H1 (cell line): ENCODE data around the gene TMPRSS11E.

Experiments
- CTCF ChIP-seq, 3 experiments: IDR thresholded peaks; 1 replicate in 2 of 3; 2 replicates in 1 of 3; pipeline versions ENCODE4 v1.5.1 to v1.6.1; 2011; ENCODE audit warnings: low read length in 3 of 3, mild to moderate bottlenecking in 3 of 3, inconsistent platforms in 2 of 3, low read depth in 1 of 3, moderate library complexity in 1 of 3; ENCODE audit not compliant: insufficient read depth in 1 of 3; ENCODE audit errors: control extremely low read depth in 1 of 3
- GABPA ChIP-seq: IDR thresholded peaks from 2 replicates; pipeline ENCODE4 v1.6.1; 2011; ENCODE audit warnings: mild to moderate bottlenecking, low read length, moderate library complexity, borderline replicate concordance; ENCODE audit not compliant: insufficient read depth
- MAX ChIP-seq: IDR thresholded peaks from 2 replicates; pipeline ENCODE4 v1.6.1; 2012; ENCODE audit warnings: inconsistent platforms
- SIN3A ChIP-seq, 2 experiments: IDR thresholded peaks in 1 of 2; conservative IDR thresholded peaks in 1 of 2; 2 replicates each; pipeline ENCODE4 v1.6.1; 2011 to 2012; ENCODE audit warnings: low read length in 2 of 2, improper control_type of control experiment in 1 of 2, low read depth in 1 of 2, mild to moderate bottlenecking in 1 of 2
- TF ChIP-seq, protein P1 (sequence below): IDR thresholded peaks from 2 replicates; pipeline ENCODE4 v1.6.1; 2011; ENCODE audit warnings: low read length, improper control_type of control experiment

DNA sequence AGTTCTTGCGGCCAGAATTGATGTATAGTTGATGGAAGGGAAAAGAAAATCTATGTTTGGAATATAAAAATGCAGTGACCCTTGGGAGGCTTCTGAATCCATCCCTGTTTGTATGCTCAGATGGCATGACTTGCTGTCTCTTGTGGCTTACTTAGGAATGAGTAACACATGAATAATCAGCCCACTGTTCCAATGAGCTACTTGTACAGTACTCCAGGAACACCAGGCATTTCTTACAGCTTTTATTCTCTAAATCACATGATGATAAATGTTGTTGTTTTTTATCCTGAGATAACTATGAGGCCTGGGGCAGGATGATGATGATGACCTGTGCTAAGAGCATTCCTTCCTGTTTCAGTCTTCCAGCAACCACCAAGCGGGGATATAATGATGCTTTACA, 18.9 kb downstream of the TMPRSS11E start:
- TF ChIP-seq, protein P1, sequence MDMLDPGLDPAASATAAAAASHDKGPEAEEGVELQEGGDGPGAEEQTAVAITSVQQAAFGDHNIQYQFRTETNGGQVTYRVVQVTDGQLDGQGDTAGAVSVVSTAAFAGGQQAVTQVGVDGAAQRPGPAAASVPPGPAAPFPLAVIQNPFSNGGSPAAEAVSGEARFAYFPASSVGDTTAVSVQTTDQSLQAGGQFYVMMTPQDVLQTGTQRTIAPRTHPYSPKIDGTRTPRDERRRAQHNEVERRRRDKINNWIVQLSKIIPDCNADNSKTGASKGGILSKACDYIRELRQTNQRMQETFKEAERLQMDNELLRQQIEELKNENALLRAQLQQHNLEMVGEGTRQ = no peak
- TF ChIP-seq GABPA = no peak
- no peak for TF ChIP-seq CTCF (IDR thresholded peaks at IDR 0.05; ENCODE audit: control extremely low read depth in 1 of 3, insufficient read depth in 1 of 3, low read depth in 1 of 3, low read length in 3 of 3)
- TF ChIP-seq SIN3A (conservative IDR thresholded peaks at IDR 0.05 in 1 of 2, IDR thresholded peaks at IDR 0.05 in 1 of 2; ENCODE audit: low read depth in 1 of 2, low read length in 2 of 2) = no peak
- no peak for TF ChIP-seq MAX
